Measurements from ENCODE around the gene TRUB1. TPM values are rescaled to one million over a fixed set of nuclear protein-coding genes. Genes with fewer than 3 reads are reported as not detected.
A peak's percentile ranks its signal among the peaks of the same experiment; 100 is the strongest.
"Not testable (repeated sequence)": the region's sequence is repeated elsewhere in the genome, so short reads cannot be mapped to it uniquely, and the experiment has no call there.

The TRUB1 gene
- total RNA-seq, 1 experiment from 2014 or later = 16.0 TPM

GRCh38 chr10:114925587-114926586, 12.1 kb upstream of the TRUB1 start:
- DNase-seq (ENCODE audit: low read depth) = peak; percentile 81

GRCh38 chr10:114928818-114929217, 9.2 kb upstream of the TRUB1 start:
- DNase-seq (ENCODE audit: low read depth) = no peak

- DNase-seq (ENCODE audit: low read depth) = no peak
These were observed 7.7 kb upstream of the TRUB1 start for GRCh38 chr10:114930320-114930719.

GRCh38 chr10:114931072-114931679, 6.8 kb upstream of the TRUB1 start:
- DNase-seq (ENCODE audit: low read depth) = no peak

- DNase-seq (ENCODE audit: low read depth) = no peak
These were observed 5.8 kb upstream of the TRUB1 start for GRCh38 chr10:114932225-114932624.

GRCh38 chr10:114932945-114933344, 5.0 kb upstream of the TRUB1 start:
- DNase-seq (ENCODE audit: low read depth) = no peak

GRCh38 chr10:114933588-114933987, 4.4 kb upstream of the TRUB1 start:
- DNase-seq (ENCODE audit: low read depth) = peak; percentile 27

- DNase-seq (ENCODE audit: low read depth) = not testable (repeated sequence)
These were observed 4.0 kb upstream of the TRUB1 start for GRCh38 chr10:114933995-114934394.

GRCh38 chr10:114938856-114939193, 830 bp downstream of the TRUB1 start:
- no peak for DNase-seq (ENCODE audit: low read depth)

GRCh38 chr10:114940735-114941134, 2.7 kb downstream of the TRUB1 start:
- DNase-seq (ENCODE audit: low read depth) = no peak

- DNase-seq (ENCODE audit: low read depth) = no peak
These were observed 5.0 kb downstream of the TRUB1 start for GRCh38 chr10:114943000-114943399.

- DNase-seq (ENCODE audit: low read depth) = no peak
These were observed 15.1 kb downstream of the TRUB1 start for GRCh38 chr10:114953047-114953446.

- no peak for DNase-seq (ENCODE audit: low read depth)
These were observed 18.0 kb downstream of the TRUB1 start for GRCh38 chr10:114955984-114956383.

- DNase-seq (ENCODE audit: low read depth) = no peak
These were observed 18.5 kb downstream of the TRUB1 start for GRCh38 chr10:114956466-114956865.

- no peak for DNase-seq (ENCODE audit: low read depth)
These were observed 19.1 kb downstream of the TRUB1 start for GRCh38 chr10:114957122-114957521.

- no peak for DNase-seq (ENCODE audit: low read depth)
These were observed 19.7 kb downstream of the TRUB1 start for GRCh38 chr10:114957673-114958072.

GRCh38 chr10:114962441-114962840, 24.4 kb downstream of the TRUB1 start:
- no peak for DNase-seq (ENCODE audit: low read depth)

GRCh38 chr10:114963908-114964307, 25.9 kb downstream of the TRUB1 start:
- no peak for DNase-seq (ENCODE audit: low read depth)

GRCh38 chr10:114967071-114967470, 29.1 kb downstream of the TRUB1 start:
- DNase-seq (ENCODE audit: low read depth) = no peak

GRCh38 chr10:114970515-114970914, 32.5 kb downstream of the TRUB1 start:
- no peak for DNase-seq (ENCODE audit: low read depth)

GRCh38 chr10:114973306-114973705, 35.3 kb downstream of the TRUB1 start:
- no peak for DNase-seq (ENCODE audit: low read depth)

- DNase-seq (ENCODE audit: low read depth) = no peak
These were observed 36.0 kb downstream of the TRUB1 start for GRCh38 chr10:114973997-114974396.

- no peak for DNase-seq (ENCODE audit: low read depth)
These were observed 36.6 kb downstream of the TRUB1 start for GRCh38 chr10:114974625-114975024.
